Adrenal gland (tissue), 12 donors: Measurements from ENCODE around the gene LPGAT1. TPM values are rescaled to one million over a fixed set of nuclear protein-coding genes. Genes with fewer than 3 reads are reported as not detected.

Experiments used
- DNase-seq, 7 donors: peaks; one replicate each; pipeline ENCODE4 v3.0.0-alpha.2; 2019 to 2020
- H3K27ac ChIP-seq, 5 donors: fragments of 200-600 bp; sonication (generic) in 4 of 5; 1 replicate in 3 of 5; 2 replicates in 2 of 5; pipeline versions ENCODE4 v1.5.1 to v1.8.0; 2016 to 2020; ENCODE audit warnings: mild to moderate bottlenecking in 1 of 5
- H3K27me3 ChIP-seq: fragments of 200-600 bp; 2 replicates; pipeline ENCODE4 v1.8.0; 2021
- H3K36me3 ChIP-seq, 2 donors: fragments of 200-600 bp; replicated peaks in 1 of 2; 1 replicate in 1 of 2; 2 replicates in 1 of 2; pipeline versions ENCODE4 v1.5.1 to v1.8.0; 2018 to 2022
- H3K4me1 ChIP-seq, 2 donors: fragments of 200-600 bp; replicated peaks in 1 of 2; 1 replicate in 1 of 2; 2 replicates in 1 of 2; pipeline versions ENCODE4 v1.5.1 to v1.8.0; 2018 to 2021
- H3K4me3 ChIP-seq, 4 donors: fragments of 200-600 bp; sonication (generic) in 3 of 4; one replicate each; pipeline ENCODE4 v1.5.1; 2016 to 2018
- H3K9me3 ChIP-seq, 3 donors: fragments of 200-600 bp; sonication (generic) in 1 of 3; replicated peaks in 1 of 3; 1 replicate in 2 of 3; 2 replicates in 1 of 3; pipeline versions ENCODE4 v1.5.1 to v1.8.0; 2016 to 2021
- CTCF ChIP-seq, 6 experiments: fragments of 450-650 bp in 4 of 6; fragments of 200-600 bp in 2 of 6; sonication (generic) in 1 of 6; IDR thresholded peaks; 1 replicate in 5 of 6; 2 replicates in 1 of 6; pipeline versions ENCODE4 v1.5.1 to v1.8.0; 2016 to 2021; ENCODE audit warnings: antibody characterized with exemption in 6 of 6, mild to moderate bottlenecking in 2 of 6, moderate library complexity in 1 of 6
- POLR2A ChIP-seq, 2 donors: fragments of 450-650 bp; IDR thresholded peaks; one replicate each; pipeline ENCODE4 v1.6.1; 2017; ENCODE audit warnings: antibody characterized with exemption in 2 of 2, mild to moderate bottlenecking in 2 of 2, moderate library complexity in 1 of 2
- WGBS, 4 donors: extraction: QIAGEN DNeasy Blood & Tissue Kit in 2 of 4; methylation state at CpG; one replicate each; pipeline versions ENCODE4 v1.1.5 to v1.1.7; 2013 to 2017; 5-methylcytosine and 5-hydroxymethylcytosine counted together
- intact Hi-C, 2 donors: fragments of 100-400 bp; cut with DNase I; formaldehyde crosslinking; loops; one replicate each; pipeline versions ENCODE4 v1.14.1 to v1.15.0; 2022 to 2023
- polyA plus RNA-seq, 3 donors: library from polyadenylated mRNA; stranded (reverse); fragments of 200-250 nt in 2 of 3; fragments of 350-450 nt in 1 of 3; fragmentation: Illumina TruSeq in 1 of 3; extraction: RNeasy Lipid Tissue Mini Kit (QIAGEN cat#74804) in 1 of 3; gene quantifications; one replicate each; pipeline ENCODE4 v1.2.3, GENCODE V29; 2013 to 2014
- total RNA-seq, 9 donors: library from RNA; depleted of rRNA in 4 of 9; stranded (reverse); fragments of >200 nt in 4 of 9; fragments of 120-200 nt in 1 of 9; fragmentation: NEBNext Ultra II Directional in 1 of 9; extraction: Animal tissue kit (Norgen Biotek cat#: 25700) in 1 of 9; gene quantifications; one replicate each; pipeline versions ENCODE4 v1.1.0 to v1.2.4, GENCODE V29; 2013 to 2023
- donor health status: healthy with polysubstance abuse.
- donor health status: Bipolar disorder and iron deficiency.
- donor health status: DM: yes; HTN: yes; CAD: no.
- donor health status: DM: no; HTN: no; CAD: no.
- donor health status: DM: no; HTN: no; CAD: no.
- donor health status: DM: yes; HTN: yes; CAD: no.

Gene LPGAT1
- total and polyA plus RNA-seq, 12 donors: 10.7 to 113 (median 75.6) TPM

DNA sequence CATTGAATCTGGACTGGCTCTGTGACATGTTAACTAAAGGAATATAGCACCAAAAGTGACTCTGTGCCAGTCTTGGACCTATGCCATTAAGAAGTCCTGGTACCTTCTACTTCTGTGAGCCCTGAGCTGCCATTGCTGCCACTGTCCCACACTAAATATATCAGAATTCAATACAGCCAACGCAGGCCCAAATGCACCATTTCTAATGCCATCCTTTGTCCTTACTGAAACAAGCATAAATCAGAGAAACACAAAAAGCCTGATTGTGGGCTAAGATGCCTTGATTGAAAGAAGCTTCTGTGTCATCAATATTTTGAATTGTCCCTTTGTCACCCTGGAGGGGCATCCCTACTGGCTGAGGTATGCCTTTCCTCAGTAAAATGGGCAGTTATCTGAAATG lies 88.3 kb downstream of the LPGAT1 start:
- WGBS, 4 donors: 90 to 97% (median 93%) methylated on average over 1 of the region's 1 CpG
- intact Hi-C loops: no loop called here
- no peak overlapping the region for H3K4me3 ChIP-seq
- no peak overlapping the region for H3K27ac ChIP-seq
- TF ChIP-seq CTCF (IDR thresholded peaks at IDR 0.05) (no peak), POLR2A (IDR thresholded peaks at IDR 0.05) (no peak)
- H3K9me3 ChIP-seq: no peaks in the 10 kb centered on the region
- H3K27me3 ChIP-seq: no peaks in the 10 kb centered on the region
- no peaks in the 10 kb centered on the region for H3K36me3 ChIP-seq
- H3K4me1 ChIP-seq: peaks cover 0 to 9% of the 10 kb centered on the region in 2 donors
- DNase-seq: no peak

GRCh38 chr1:211741788-211742187 lies 88.8 kb downstream of the LPGAT1 start:
- TF ChIP-seq POLR2A (IDR thresholded peaks at IDR 0.05) (no peak), CTCF (IDR thresholded peaks at IDR 0.05) (no peak)
- Histone ChIP-seq H3K4me3 (no peak overlapping the region), H3K27me3 (no peaks in the 10 kb centered on the region), H3K27ac (no peak overlapping the region), H3K4me1 (peaks cover 0 to 9% of the 10 kb centered on the region in 2 donors), H3K36me3 (no peaks in the 10 kb centered on the region), H3K9me3 (no peaks in the 10 kb centered on the region)
- DNase-seq: no peak
- WGBS, 4 donors: 67 to 83% (median 74%) methylated on average over 3 of the region's 3 CpGs
- intact Hi-C loops: no loop called here

DNA sequence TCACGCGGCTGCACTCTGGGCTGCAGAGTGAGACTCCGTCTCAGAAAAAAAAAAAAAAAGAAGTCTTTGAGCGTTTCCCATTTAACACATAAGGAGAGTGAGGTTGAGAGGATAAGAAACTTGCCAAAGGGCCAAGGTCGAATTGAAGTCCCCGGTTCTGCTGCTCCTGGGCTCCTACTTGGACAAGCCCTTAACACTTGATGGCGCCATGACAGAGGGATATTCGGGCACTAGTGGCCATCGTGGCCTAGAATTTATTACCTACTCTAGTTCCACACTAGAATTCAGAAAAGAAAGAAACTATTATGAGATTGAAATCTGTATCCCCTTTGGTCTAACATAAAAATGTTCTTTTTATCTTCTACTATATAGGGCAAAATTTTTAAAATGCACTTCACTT lies 89.4 kb downstream of the LPGAT1 start:
- TF ChIP-seq POLR2A (IDR thresholded peaks at IDR 0.05) (no peak), CTCF (IDR thresholded peaks at IDR 0.05) (no peak)
- Histone ChIP-seq H3K27ac (no peak overlapping the region), H3K27me3 (no peaks in the 10 kb centered on the region), H3K4me1 (peaks cover 2 to 11% of the 10 kb centered on the region in 2 donors), H3K4me3 (no peak overlapping the region), H3K36me3 (no peaks in the 10 kb centered on the region), H3K9me3 (no peaks in the 10 kb centered on the region)
- intact Hi-C loops: no loop called here
- no peak for DNase-seq
- 51 to 59% (median 56%) methylated on average over 9 of the region's 9 CpGs for whole genome bisulfite sequencing, 4 donors

DNA sequence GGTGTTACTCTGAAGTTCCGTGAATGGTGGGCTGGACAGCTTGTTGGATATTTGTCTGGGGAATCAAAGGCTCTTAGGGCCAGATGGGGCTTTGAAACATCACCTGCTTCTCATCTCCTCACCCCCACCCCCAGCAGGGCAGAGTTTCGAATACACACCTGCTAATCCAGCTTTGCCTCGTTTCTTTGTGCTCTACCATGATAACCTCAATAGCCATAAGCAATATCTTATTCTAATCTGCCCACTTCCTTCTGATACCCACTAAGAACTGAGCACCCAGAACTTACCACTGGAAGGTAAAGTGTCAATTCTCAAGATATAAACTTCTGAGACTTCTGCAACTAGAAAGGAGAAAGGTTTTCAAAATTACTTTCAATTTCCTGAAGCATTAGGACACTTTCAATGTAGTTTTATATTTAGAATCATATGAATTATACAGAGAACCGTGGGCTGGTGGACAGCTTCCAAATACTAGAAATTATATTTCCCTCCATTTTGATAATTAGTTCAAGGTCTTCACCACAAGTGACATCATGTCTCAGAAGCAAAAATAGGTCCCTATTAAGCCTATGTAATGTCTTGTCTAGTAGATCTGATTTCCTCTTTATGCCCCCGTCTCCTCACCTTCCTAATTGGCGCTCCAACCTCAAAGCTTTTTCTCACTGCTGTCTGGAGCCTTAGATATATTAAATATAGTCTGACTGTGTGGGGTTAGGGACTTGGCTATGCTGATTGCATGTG lies 90.7 kb downstream of the LPGAT1 start:
- intact Hi-C loops: no loop called here
- Histone ChIP-seq H3K4me1 (peaks cover 14 to 21% of the 10 kb centered on the region in 2 donors), H3K4me3 (no peak overlapping the region), H3K36me3 (no peaks in the 10 kb centered on the region), H3K27me3 (no peaks in the 10 kb centered on the region), H3K27ac (no peak overlapping the region), H3K9me3 (no peaks in the 10 kb centered on the region)
- no peak for DNase-seq
- 59 to 65% (median 62%) methylated on average over 6 of the region's 6 CpGs for WGBS, 4 donors
- TF ChIP-seq POLR2A (IDR thresholded peaks at IDR 0.05) (no peak), CTCF (IDR thresholded peaks at IDR 0.05) (no peak)
